ENCODE measurements around the gene CNDP2.

DNA sequence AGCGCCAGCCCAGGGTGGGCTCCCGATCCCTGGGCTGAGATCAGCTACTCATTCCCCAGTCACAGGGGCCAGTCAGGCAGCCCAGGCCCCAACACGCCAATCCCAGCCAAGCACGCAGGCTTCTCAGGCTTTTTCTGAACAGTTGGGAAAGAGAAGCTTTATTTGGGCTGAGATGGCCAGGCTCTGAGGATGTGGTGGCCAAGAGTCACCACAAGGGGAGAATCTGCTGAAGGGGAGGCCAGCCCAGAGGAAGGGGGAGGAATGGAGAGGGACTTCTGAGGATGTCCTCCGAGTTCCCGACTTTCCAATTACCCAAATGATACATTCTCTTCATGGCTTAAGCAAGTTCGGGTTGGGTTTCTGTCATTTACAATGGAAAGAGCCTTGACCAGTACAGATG lies 36.3 kb upstream of the CNDP2 start:
- TF ChIP-seq, protein P1, sequence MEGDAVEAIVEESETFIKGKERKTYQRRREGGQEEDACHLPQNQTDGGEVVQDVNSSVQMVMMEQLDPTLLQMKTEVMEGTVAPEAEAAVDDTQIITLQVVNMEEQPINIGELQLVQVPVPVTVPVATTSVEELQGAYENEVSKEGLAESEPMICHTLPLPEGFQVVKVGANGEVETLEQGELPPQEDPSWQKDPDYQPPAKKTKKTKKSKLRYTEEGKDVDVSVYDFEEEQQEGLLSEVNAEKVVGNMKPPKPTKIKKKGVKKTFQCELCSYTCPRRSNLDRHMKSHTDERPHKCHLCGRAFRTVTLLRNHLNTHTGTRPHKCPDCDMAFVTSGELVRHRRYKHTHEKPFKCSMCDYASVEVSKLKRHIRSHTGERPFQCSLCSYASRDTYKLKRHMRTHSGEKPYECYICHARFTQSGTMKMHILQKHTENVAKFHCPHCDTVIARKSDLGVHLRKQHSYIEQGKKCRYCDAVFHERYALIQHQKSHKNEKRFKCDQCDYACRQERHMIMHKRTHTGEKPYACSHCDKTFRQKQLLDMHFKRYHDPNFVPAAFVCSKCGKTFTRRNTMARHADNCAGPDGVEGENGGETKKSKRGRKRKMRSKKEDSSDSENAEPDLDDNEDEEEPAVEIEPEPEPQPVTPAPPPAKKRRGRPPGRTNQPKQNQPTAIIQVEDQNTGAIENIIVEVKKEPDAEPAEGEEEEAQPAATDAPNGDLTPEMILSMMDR (IDR thresholded peaks at IDR 0.05; ENCODE audit: insufficient read depth, low read length, poor library complexity, severe bottlenecking), result no peak
- no peak for TF ChIP-seq EZH2phosphoT487 (conservative IDR thresholded peaks at IDR 0.05; ENCODE audit: low read length)

Measured in SU-DHL-6 (cell line).